ENCODE measurements around the gene UBA7.

GRCh38 chr3:49842843-49843517 is 29.2 kb upstream of the UBA7 start:
- TF ChIP-seq EZH2 (IDR thresholded peaks at IDR 0.05; ENCODE audit: low read depth, unreplicated experiment) (no peak), POLR2AphosphoS5 (IDR thresholded peaks at IDR 0.05; ENCODE audit: low read depth) (no peak)
- TF ChIP-seq, protein P1, sequence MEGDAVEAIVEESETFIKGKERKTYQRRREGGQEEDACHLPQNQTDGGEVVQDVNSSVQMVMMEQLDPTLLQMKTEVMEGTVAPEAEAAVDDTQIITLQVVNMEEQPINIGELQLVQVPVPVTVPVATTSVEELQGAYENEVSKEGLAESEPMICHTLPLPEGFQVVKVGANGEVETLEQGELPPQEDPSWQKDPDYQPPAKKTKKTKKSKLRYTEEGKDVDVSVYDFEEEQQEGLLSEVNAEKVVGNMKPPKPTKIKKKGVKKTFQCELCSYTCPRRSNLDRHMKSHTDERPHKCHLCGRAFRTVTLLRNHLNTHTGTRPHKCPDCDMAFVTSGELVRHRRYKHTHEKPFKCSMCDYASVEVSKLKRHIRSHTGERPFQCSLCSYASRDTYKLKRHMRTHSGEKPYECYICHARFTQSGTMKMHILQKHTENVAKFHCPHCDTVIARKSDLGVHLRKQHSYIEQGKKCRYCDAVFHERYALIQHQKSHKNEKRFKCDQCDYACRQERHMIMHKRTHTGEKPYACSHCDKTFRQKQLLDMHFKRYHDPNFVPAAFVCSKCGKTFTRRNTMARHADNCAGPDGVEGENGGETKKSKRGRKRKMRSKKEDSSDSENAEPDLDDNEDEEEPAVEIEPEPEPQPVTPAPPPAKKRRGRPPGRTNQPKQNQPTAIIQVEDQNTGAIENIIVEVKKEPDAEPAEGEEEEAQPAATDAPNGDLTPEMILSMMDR (conservative IDR thresholded peaks at IDR 0.05; ENCODE audit: low read depth in 2 of 2), result no peak

Data from GM23338 (cell line).